C4-2B (cell line): Measurements from ENCODE around the gene RAB6A.

Experiments
- CTCF ChIP-seq: fragments of 450-650 bp; conservative IDR thresholded peaks from 2 replicates; pipeline ENCODE4 v1.5.1; 2017; ENCODE audit warnings: mild to moderate bottlenecking
- ZFX ChIP-seq: fragments of 450-650 bp; IDR thresholded peaks from 2 replicates; pipeline ENCODE4 v1.6.1; 2017

DNA sequence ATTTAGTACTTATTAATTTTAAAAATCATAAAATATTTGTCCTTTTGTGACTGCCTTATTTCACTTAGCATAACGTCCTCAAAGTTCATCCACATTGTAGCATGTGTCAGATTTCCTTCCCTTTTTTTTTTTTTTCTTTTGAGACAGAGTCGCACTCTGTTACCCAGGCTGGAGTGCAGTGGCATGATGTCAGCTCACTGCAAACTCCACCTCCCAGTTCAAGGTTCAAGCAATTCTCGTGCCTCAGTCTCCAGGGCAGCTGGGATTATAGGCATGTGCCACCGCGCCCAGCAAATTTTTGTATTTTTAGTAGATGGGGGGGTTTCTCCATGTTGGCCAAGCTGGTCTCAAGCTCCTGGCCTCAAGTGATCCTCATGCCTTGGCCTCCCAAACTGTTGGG, 10.6 kb downstream of the RAB6A start:
- TF ChIP-seq CTCF (no peak), ZFX (no peak)
